ENCODE results near the gene KDM1A.

- TF ChIP-seq CTCF (IDR thresholded peaks at IDR 0.05) (no peak), EP300 (IDR thresholded peaks at IDR 0.05) (no peak), POLR2A (IDR thresholded peaks at IDR 0.05) (no peak), POLR2AphosphoS5 (IDR thresholded peaks at IDR 0.05) (no peak)
Observed at GRCh38 chr1:23116216-23116836, 97.1 kb downstream of the KDM1A start.

Measured in suprapubic skin (tissue), 4 donors.